HepG2 (cell line): ENCODE data around the gene LITAFD. TPM values are rescaled to one million over a fixed set of nuclear protein-coding genes. Genes with fewer than 3 reads are reported as not detected.

Experiments
- ATAC-seq: fragments of 200-7000 bp; cut with Tn5 transposase; 3 replicates; pipeline ENCODE4 v1.9.1; 2020; ENCODE audit warnings: mild to moderate bottlenecking, moderate library complexity
- BruUV-seq: library from RNA; stranded (reverse); fragments of 400-500 nt; replicated peaks from 2 replicates; lab custom pipeline; 2021; lab: Mats Ljungman, UMichigan
- CTCF ChIA-PET: fragments of 300-600 bp; formaldehyde crosslinking; extraction: SDS; loops from one replicate; lab custom pipeline; 2021; ENCODE audit warnings: low total read pairs, inconsistent platforms, low intra/inter-chr PET ratio; lab: Yijun Ruan, JAX
- POLR2A ChIA-PET: fragments of 350-600 bp; sonication (Branson Sonifier 250); formaldehyde crosslinking; loops from one replicate; lab custom pipeline; 2020; ENCODE audit warnings: antibody characterized with exemption, inconsistent platforms; lab: Yijun Ruan, JAX
- DNase-seq: peaks from one replicate; pipeline ENCODE4 v3.0.0-alpha.2; 2015; ENCODE audit warnings: low spot score
- FAIRE-seq: peaks from 3 replicates; lab custom pipeline; 2011; peaks lifted over from hg19 to GRCh38; lab: Jason Lieb, UNC
- H2AFZ ChIP-seq: one replicate; pipeline ENCODE4 v1.6.1; 2011; ENCODE audit warnings: low read length, inconsistent platforms
- H3K27ac ChIP-seq: fragments of 300-600 bp; 3 replicates; pipeline ENCODE4 v1.8.0; 2011; ENCODE audit warnings: mixed run types, mild to moderate bottlenecking, mixed read lengths, low read length, inconsistent platforms; ENCODE audit not compliant: insufficient read depth; ENCODE audit errors: extremely low read length
- H3K27me3 ChIP-seq, 2 experiments: fragments of 200-600 bp in 1 of 2; 2 replicates in 1 of 2; 3 replicates in 1 of 2; pipeline versions ENCODE4 v1.6.0 to v1.8.0; 2011; ENCODE audit warnings: low read length in 2 of 2, mild to moderate bottlenecking in 2 of 2, moderate library complexity in 2 of 2, inconsistent platforms in 1 of 2; ENCODE audit not compliant: insufficient read depth in 2 of 2, control insufficient read depth in 1 of 2
- H3K36me3 ChIP-seq, 2 experiments: fragments of 200-600 bp in 1 of 2; replicated peaks in 1 of 2; 2 replicates in 1 of 2; 3 replicates in 1 of 2; pipeline versions ENCODE4 v1.5.1 to v1.8.0; 2011; ENCODE audit warnings: low read length in 2 of 2, inconsistent platforms in 1 of 2; ENCODE audit not compliant: insufficient read depth in 2 of 2, control insufficient read depth in 1 of 2
- H3K4me1 ChIP-seq: 2 replicates; pipeline ENCODE4 v1.5.1; 2012; ENCODE audit warnings: low read length, inconsistent platforms; ENCODE audit not compliant: insufficient read depth
- H3K4me2 ChIP-seq: 2 replicates; pipeline ENCODE4 v1.6.0; 2011; ENCODE audit warnings: low read depth, low read length, inconsistent platforms
- H3K4me3 ChIP-seq, 3 experiments: fragments of 200-600 bp in 1 of 3; sonication (generic), shearing (Covaris generic) in 1 of 3; replicated peaks in 1 of 3; 2 replicates each; pipeline ENCODE4 v1.5.1; 2011 to 2016; ENCODE audit warnings: low read length in 3 of 3, inconsistent platforms in 2 of 3, low read depth in 2 of 3, mild to moderate bottlenecking in 2 of 3, control low read depth in 1 of 3, mixed read lengths in 1 of 3; ENCODE audit not compliant: insufficient read depth in 1 of 3
- H3K79me2 ChIP-seq: one replicate; pipeline ENCODE4 v1.6.1; 2011; ENCODE audit warnings: low read length, inconsistent platforms; ENCODE audit not compliant: insufficient read depth
- H3K9ac ChIP-seq: 2 replicates; pipeline ENCODE4 v1.6.0; 2011; ENCODE audit warnings: mild to moderate bottlenecking, low read depth, low read length, inconsistent platforms; ENCODE audit not compliant: insufficient read depth
- H3K9me3 ChIP-seq: 2 replicates; pipeline ENCODE4 v1.5.1; 2012; ENCODE audit warnings: mild to moderate bottlenecking, low read length
- H4K20me1 ChIP-seq: 2 replicates; pipeline ENCODE4 v1.6.0; 2011; ENCODE audit warnings: inconsistent platforms, mild to moderate bottlenecking, low read length, moderate library complexity; ENCODE audit not compliant: insufficient read depth
- ARHGAP35 ChIP-seq: sonication (generic); formaldehyde crosslinking; IDR thresholded peaks from 2 replicates; pipeline ENCODE4 v1.9.0; 2022; ENCODE audit warnings: mild to moderate bottlenecking, inconsistent platforms, moderate library complexity, missing genetic modification reagents, borderline replicate concordance
- CEBPZ ChIP-seq: IDR thresholded peaks from 2 replicates; pipeline ENCODE4 v1.6.1; 2012; ENCODE audit warnings: low read length, improper control_type of control experiment
- CSRNP2 ChIP-seq: sonication (generic); formaldehyde crosslinking; conservative IDR thresholded peaks from 2 replicates; pipeline ENCODE4 v1.8.0; 2022; ENCODE audit warnings: low read depth, missing genetic modification reagents
- DMTF1 ChIP-seq: sonication (generic); formaldehyde crosslinking; IDR thresholded peaks from 2 replicates; pipeline ENCODE4 v1.4.0; 2020; ENCODE audit warnings: mild to moderate bottlenecking, missing genetic modification reagents
- HES4 ChIP-seq: sonication (generic); formaldehyde crosslinking; IDR thresholded peaks from 2 replicates; pipeline ENCODE4 v1.9.0; 2021; ENCODE audit warnings: mild to moderate bottlenecking, missing genetic modification reagents, borderline replicate concordance
- HOXA5 ChIP-seq: sonication (generic); formaldehyde crosslinking; IDR thresholded peaks from 2 replicates; pipeline ENCODE4 v1.4.0; 2020; ENCODE audit warnings: missing genetic modification reagents
- RBAK ChIP-seq: sonication (generic); formaldehyde crosslinking; IDR thresholded peaks from 2 replicates; pipeline ENCODE4 v1.5.1; 2020; ENCODE audit warnings: mild to moderate bottlenecking, missing genetic modification reagents
- SRSF1 ChIP-seq: fragments of 200-400 bp; formaldehyde crosslinking; optimal IDR thresholded peaks from 2 replicates; pipeline ENCODE3; 2017; ENCODE audit warnings: mild to moderate bottlenecking, low read depth, low read length, moderate library complexity
- TAF15 ChIP-seq: fragments of 200-400 bp; formaldehyde crosslinking; IDR thresholded peaks from one replicate; pipeline ENCODE4 v1.6.1; 2018; ENCODE audit warnings: mild to moderate bottlenecking, low read depth, low read length; ENCODE audit not compliant: poor library complexity, severe bottlenecking
- ZNF234 ChIP-seq: sonication (generic); formaldehyde crosslinking; conservative IDR thresholded peaks from 2 replicates; pipeline ENCODE4 v1.5.1; 2020; ENCODE audit warnings: mild to moderate bottlenecking, missing genetic modification reagents
- ZNF281 ChIP-seq: sonication (generic); formaldehyde crosslinking; IDR thresholded peaks from 2 replicates; pipeline ENCODE4 v1.4.0; 2020; ENCODE audit warnings: missing genetic modification reagents, borderline replicate concordance
- ZNF792 ChIP-seq: IDR thresholded peaks from 2 replicates; pipeline ENCODE4 v1.6.1; 2016
- ZSCAN21 ChIP-seq: sonication (generic); formaldehyde crosslinking; IDR thresholded peaks from 2 replicates; pipeline ENCODE4 v1.8.0; 2022; ENCODE audit warnings: mild to moderate bottlenecking, missing genetic modification reagents, moderate library complexity, borderline replicate concordance
- WGBS: methylation state at CpG from one replicate; pipeline ENCODE4 v1.1.6; 2017; ENCODE audit warnings: low lambda C conversion rate; 5-methylcytosine and 5-hydroxymethylcytosine counted together
- in situ Hi-C: cut with HindIII; loops from 2 replicates; pipeline ENCODE4 v1.10.0; 2017; ENCODE audit warnings: low pct_unique_long_range_greater_than_20kb; ENCODE audit not compliant: extremely low pct_ligation_motif_present
- intact Hi-C: fragments of 100-400 bp; cut with micrococcal nuclease; formaldehyde crosslinking; loops from one replicate; pipeline ENCODE4 v1.10.0; 2022; ENCODE audit not compliant: unreplicated experiment
- polyA plus RNA-seq, 8 experiments: library from polyadenylated mRNA; depleted of rRNA in 3 of 8; stranded (reverse) in 7 of 8; unstranded in 1 of 8; fragments of >200 nt; fragmentation: Illumina TruSeq in 4 of 8; extraction: Trizol in 4 of 8; gene quantifications; 2 replicates each; pipeline versions ENCODE4 v1.2.1 to v1.2.3, GENCODE V29; 2011 to 2016; ENCODE audit warnings: low read depth in 4 of 8, missing spikeins in 1 of 8, mixed read lengths in 1 of 8; ENCODE audit not compliant: insufficient read depth in 1 of 8
- total RNA-seq, 5 experiments: library from RNA; depleted of rRNA; stranded (reverse); fragments of >200 nt; fragmentation: Illumina TruSeq; extraction: Trizol; gene quantifications; 2 replicates each; pipeline ENCODE4 v1.2.3, GENCODE V29; 2016; ENCODE audit warnings: low read depth in 1 of 5

LITAFD gene
- total and polyA plus RNA-seq, 2 of the 13 experiments (the other 11 are each of a cell fraction or from before 2014, with no cell fraction given), result not detected

- TF ChIP-seq ZNF234 (no peak), ZNF792 (CRISPR knock-in tag) (no peak), CEBPZ (no peak), SRSF1 (no peak), ZSCAN21 (CRISPR knock-in tag) (no peak), DMTF1 (CRISPR knock-in tag) (no peak)
- TF ChIP-seq, all 625 proteins: peak for 9
These were observed 29.0 kb upstream of the LITAFD start (continued) for GRCh38 chr16:8853150-8853549.

- Histone ChIP-seq H3K4me2 (no peak overlapping the region), H3K4me1 (peaks cover 31% of the 10 kb centered on the region), H3K27ac (no peak overlapping the region), H3K4me3 (no peak overlapping the region), H3K27me3 (no peaks in the 10 kb centered on the region), H4K20me1 (peaks cover 47% of the 10 kb centered on the region), H3K9me3 (no peaks in the 10 kb centered on the region), H3K79me2 (peaks cover 3% of the 10 kb centered on the region), H3K36me3 (peaks cover 61 to 90% of the 10 kb centered on the region in 2 experiments), H2AFZ (no peak overlapping the region), H3K9ac (no peak overlapping the region)
- ChIA-PET CTCF (no interaction called here), POLR2A (interaction anchor here (0.8 to 7.5 kb wide), 4 partner anchors 11 to 26 kb away, joined by 3 to 105 read pairs (median 7); partner anchors contain the start of gene CARHSP1)
- in situ Hi-C loops, result no loop called here
- DNase-seq (no peak), ATAC-seq (no peak), FAIRE-seq (no peak)
- WGBS, result 96% methylated on average over 7 of the region's 7 CpGs
- BruUV-seq, result no TSS peak
- intact Hi-C loops, result loop anchor here (5.0 kb wide), 1 partner anchor 191 kb away; no protein-coding TSS in a partner anchor
- TF ChIP-seq HES4 (CRISPR knock-in tag) (no peak), ZNF281 (no peak), RBAK (CRISPR knock-in tag) (no peak), HOXA5 (CRISPR knock-in tag) (0 out of 2 replicates have a peak, but pooled peaks have one; percentile 23), CSRNP2 (no peak), ARHGAP35 (CRISPR knock-in tag) (no peak), TAF15 (no peak)
These were observed 28.5 kb upstream of the LITAFD start for GRCh38 chr16:8853611-8854010.
